Measurements from ENCODE around the gene ESYT2. TPM values are rescaled to one million over a fixed set of nuclear protein-coding genes. Genes with fewer than 3 reads are reported as not detected.

The ESYT2 gene
- total and polyA plus RNA-seq, 2 of the 4 experiments (the other 2 are of a cell fraction) = 26.7 to 69.9 TPM

DNA sequence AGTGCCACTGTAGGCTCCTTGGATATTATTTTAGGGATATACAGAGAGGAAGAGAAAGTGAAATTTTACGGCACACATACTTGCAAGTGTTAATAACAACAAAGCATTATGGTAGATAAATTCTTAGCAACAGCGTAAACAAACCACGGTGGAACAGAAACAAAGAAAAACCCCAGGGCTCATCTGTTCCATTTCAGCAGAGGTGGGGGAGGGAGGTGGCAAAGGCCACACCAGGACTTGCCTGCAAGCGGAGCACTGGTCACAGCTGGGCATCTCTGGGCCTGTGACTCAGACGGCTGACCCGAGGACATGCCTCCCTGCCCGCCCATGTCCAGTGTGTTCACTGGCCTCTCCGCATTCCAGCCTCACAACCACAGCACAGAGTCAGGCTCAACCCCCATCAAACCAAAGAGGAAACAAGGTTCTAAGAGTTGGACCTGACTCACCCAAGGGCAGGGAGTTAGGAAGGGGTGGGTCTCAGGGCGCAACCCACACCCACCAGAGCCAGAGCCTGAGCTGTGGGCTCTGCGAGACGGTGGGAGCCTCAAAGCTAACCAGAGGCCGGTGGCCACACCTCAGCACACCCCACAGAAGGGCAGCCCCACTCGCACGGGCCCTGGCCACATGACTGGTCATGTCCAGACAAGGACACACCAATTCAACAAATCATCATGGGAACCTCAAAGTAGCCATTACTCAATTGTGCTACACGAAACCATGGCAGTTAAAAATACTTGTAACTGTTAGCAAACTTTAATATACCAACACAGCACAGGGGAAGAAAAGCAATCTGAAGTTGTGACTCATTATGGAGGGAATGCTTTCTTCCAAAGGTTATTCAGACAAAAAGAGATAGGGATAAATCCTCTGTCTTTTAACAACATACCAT is 10.7 kb downstream of the ESYT2 start (continued):
- TF ChIP-seq CHD1 (IDR thresholded peaks at IDR 0.05; ENCODE audit: low read depth, low read length) (no peak), CEBPB (IDR thresholded peaks at IDR 0.05; ENCODE audit: low read depth, low read length) (peak; percentile 73), NFE2L2 (IDR thresholded peaks at IDR 0.05; ENCODE audit: low read depth, low read length) (no peak), POLR2A (IDR thresholded peaks at IDR 0.05; ENCODE audit: low read depth, low read length) (peak; percentile 66; the same call in 1 of the 2 replicates)

DNA sequence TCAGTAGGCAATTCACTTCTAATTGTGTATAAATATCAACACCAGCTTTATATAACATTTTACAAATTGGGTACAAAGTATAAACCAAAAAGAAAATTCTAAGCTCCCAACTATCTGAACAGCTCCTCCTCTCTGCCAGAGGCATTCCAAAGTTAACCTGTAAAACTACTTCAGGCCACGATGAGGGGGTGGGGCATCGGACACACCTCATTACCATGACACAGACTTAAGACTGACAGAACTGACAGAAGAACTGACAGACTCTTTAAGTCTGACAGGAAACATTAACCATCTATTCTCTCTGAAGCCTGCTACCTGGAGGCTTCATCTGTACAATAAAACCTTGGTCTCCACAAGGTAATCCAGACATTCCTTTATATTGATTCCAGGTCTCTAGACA is 12.3 kb downstream of the ESYT2 start:
- H4K91ac ChIP-seq (ENCODE audit: insufficient read depth, low read depth, low read length) = no peak overlapping the region
- no peak overlapping the region for H4K5ac ChIP-seq (ENCODE audit: low read depth, low read length)
- in situ Hi-C loops (cut with MboI; ENCODE audit: low sequenced_read_pairs) = no loop called here
- H4K20me1 ChIP-seq (ENCODE audit: insufficient read depth, low read length) = peaks cover 36% of the 10 kb centered on the region; the same call in 1 of the 2 replicates
- no peaks in the 10 kb centered on the region for H3K27me3 ChIP-seq (ENCODE audit: control insufficient read depth, insufficient read depth, low read length)
- no peak overlapping the region for H3K14ac ChIP-seq (replicated peaks; ENCODE audit: low read depth, low read length)
- peaks cover 24% of the 10 kb centered on the region for H3K4me1 ChIP-seq (ENCODE audit: control insufficient read depth, insufficient read depth, low read length)
- H3K9me1 ChIP-seq (ENCODE audit: insufficient read depth, low read length) = peaks cover 30% of the 10 kb centered on the region
- H2BK120ac ChIP-seq (ENCODE audit: low read depth, low read length) = no peak overlapping the region
- H2AFZ ChIP-seq (replicated peaks; ENCODE audit: low read length, poor library complexity) = no peak overlapping the region
- TF ChIP-seq BHLHE40 (IDR thresholded peaks at IDR 0.05; ENCODE audit: low read depth, low read length) (no peak), RFX5 (IDR thresholded peaks at IDR 0.05; ENCODE audit: low read depth, low read length) (no peak), MAFK (IDR thresholded peaks at IDR 0.05; ENCODE audit: low read depth, low read length) (no peak)
- TF ChIP-seq, protein P1, sequence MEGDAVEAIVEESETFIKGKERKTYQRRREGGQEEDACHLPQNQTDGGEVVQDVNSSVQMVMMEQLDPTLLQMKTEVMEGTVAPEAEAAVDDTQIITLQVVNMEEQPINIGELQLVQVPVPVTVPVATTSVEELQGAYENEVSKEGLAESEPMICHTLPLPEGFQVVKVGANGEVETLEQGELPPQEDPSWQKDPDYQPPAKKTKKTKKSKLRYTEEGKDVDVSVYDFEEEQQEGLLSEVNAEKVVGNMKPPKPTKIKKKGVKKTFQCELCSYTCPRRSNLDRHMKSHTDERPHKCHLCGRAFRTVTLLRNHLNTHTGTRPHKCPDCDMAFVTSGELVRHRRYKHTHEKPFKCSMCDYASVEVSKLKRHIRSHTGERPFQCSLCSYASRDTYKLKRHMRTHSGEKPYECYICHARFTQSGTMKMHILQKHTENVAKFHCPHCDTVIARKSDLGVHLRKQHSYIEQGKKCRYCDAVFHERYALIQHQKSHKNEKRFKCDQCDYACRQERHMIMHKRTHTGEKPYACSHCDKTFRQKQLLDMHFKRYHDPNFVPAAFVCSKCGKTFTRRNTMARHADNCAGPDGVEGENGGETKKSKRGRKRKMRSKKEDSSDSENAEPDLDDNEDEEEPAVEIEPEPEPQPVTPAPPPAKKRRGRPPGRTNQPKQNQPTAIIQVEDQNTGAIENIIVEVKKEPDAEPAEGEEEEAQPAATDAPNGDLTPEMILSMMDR (conservative IDR thresholded peaks at IDR 0.05; ENCODE audit: low read depth, low read length) = no peak
- no peak overlapping the region for H3K56ac ChIP-seq (ENCODE audit: extremely low read depth, insufficient read depth, low read length)
- H2BK5ac ChIP-seq (ENCODE audit: low read depth, low read length, poor library complexity, severe bottlenecking) = no peak overlapping the region
- BruUV-seq (replicated peaks) = no TSS peak
- intact Hi-C loops (cut with micrococcal nuclease) = no loop called here
- no peak overlapping the region for H3K23ac ChIP-seq (ENCODE audit: low read depth, low read length)
- 69% methylated on average over 2 of the region's 2 CpGs; no CpG with 5 or more reads in 1 of the 2 experiments for WGBS, 2 experiments (ENCODE audit: extremely low coverage in 2 of 2, insufficient read length in 1 of 2)
- H2AK5ac ChIP-seq (ENCODE audit: low read depth, low read length) = no peak overlapping the region; the same call in 1 of the 2 replicates
- H4K8ac ChIP-seq (ENCODE audit: low read depth in 2 of 2, low read length in 2 of 2) = no peak overlapping the region
- H3K4me3 ChIP-seq (ENCODE audit: insufficient read depth, low read depth, low read length) = no peak overlapping the region
- no peaks in the 10 kb centered on the region for H3K36me3 ChIP-seq (ENCODE audit: control insufficient read depth, insufficient read depth, low read length)
- H2AK9ac ChIP-seq (replicated peaks; ENCODE audit: low read depth, low read length, poor library complexity) = no peak overlapping the region
- dilution Hi-C loops (cut with HindIII; ENCODE audit: low sequenced_read_pairs, unreplicated experiment) = no loop called here
- no peak overlapping the region for H2BK20ac ChIP-seq (ENCODE audit: low read depth, low read length)
- H3K9ac ChIP-seq (ENCODE audit: low read depth, low read length) = no peak overlapping the region
- H2BK15ac ChIP-seq (ENCODE audit: low read depth, low read length) = no peak overlapping the region
- ATAC-seq (ENCODE audit: low read depth) (no peak), DNase-seq (no peak)
- no peak overlapping the region for H3K27ac ChIP-seq (ENCODE audit: insufficient read depth, low read length)
- peaks cover 22 to 64% of the 10 kb centered on the region in 2 experiments for H3K79me1 ChIP-seq (ENCODE audit: low read depth in 1 of 2, low read length in 2 of 2)
- H3K9me3 ChIP-seq (ENCODE audit: control insufficient read depth, insufficient read depth, low read length) = no peaks in the 10 kb centered on the region
- H3K4me2 ChIP-seq (ENCODE audit: low read depth, low read length) = no peak overlapping the region
- ChIA-PET CTCF (no interaction called here), POLR2A (ENCODE audit: unreplicated experiment) (no interaction called here)
- H3K4ac ChIP-seq (ENCODE audit: low read depth, low read length) = no peak overlapping the region
- H3K18ac ChIP-seq (ENCODE audit: low read depth, low read length) = peak overlapping the region; percentile 20; the same call in 1 of the 2 replicates
